HepG2 (cell line): ENCODE measurements around the gene PKMYT1. TPM values are rescaled to one million over a fixed set of nuclear protein-coding genes. Genes with fewer than 3 reads are reported as not detected.

Experiments used
- ARNT ChIP-seq: fragments of 450-650 bp; IDR thresholded peaks from 2 replicates; pipeline ENCODE4 v1.6.1; 2017
- HNF1B ChIP-seq: sonication (generic); formaldehyde crosslinking; IDR thresholded peaks from 2 replicates; pipeline ENCODE4 v1.5.1; 2020; ENCODE audit warnings: mild to moderate bottlenecking, moderate library complexity, missing genetic modification reagents
- KDM5B ChIP-seq: sonication (generic); formaldehyde crosslinking; IDR thresholded peaks from 2 replicates; pipeline ENCODE4 v1.4.0; 2020; ENCODE audit warnings: missing genetic modification reagents, mild to moderate bottlenecking, borderline replicate concordance
- MED8 ChIP-seq: sonication (generic); formaldehyde crosslinking; IDR thresholded peaks from 2 replicates; pipeline ENCODE4 v1.8.1; 2023; ENCODE audit warnings: mild to moderate bottlenecking, missing genetic modification reagents; ENCODE audit not compliant: insufficient replicate concordance
- NCOA1 ChIP-seq: sonication (generic); formaldehyde crosslinking; IDR thresholded peaks from 2 replicates; pipeline ENCODE4 v1.9.0; 2021; ENCODE audit warnings: missing genetic modification reagents
- RELA ChIP-seq: sonication (generic); formaldehyde crosslinking; IDR thresholded peaks from 2 replicates; pipeline ENCODE4 v1.4.0; 2020; ENCODE audit warnings: missing genetic modification reagents
- ZFP91 ChIP-seq: sonication (generic); formaldehyde crosslinking; IDR thresholded peaks from 2 replicates; pipeline ENCODE4 v1.9.0; 2022; ENCODE audit warnings: missing genetic modification reagents, mild to moderate bottlenecking, borderline replicate concordance
- ZNF10 ChIP-seq: sonication (generic); formaldehyde crosslinking; IDR thresholded peaks from 2 replicates; pipeline ENCODE4 v1.4.0; 2020; ENCODE audit warnings: mild to moderate bottlenecking, low read depth, missing genetic modification reagents, borderline replicate concordance
- ZNF264 ChIP-seq: sonication (generic); formaldehyde crosslinking; IDR thresholded peaks from 2 replicates; pipeline ENCODE4 v1.4.0; 2020; ENCODE audit warnings: missing genetic modification reagents
- ZNF275 ChIP-seq: sonication (generic); formaldehyde crosslinking; IDR thresholded peaks from 2 replicates; pipeline ENCODE4 v1.8.0; 2022; ENCODE audit warnings: missing genetic modification reagents, mild to moderate bottlenecking, inconsistent platforms, borderline replicate concordance
- ZNF276 ChIP-seq: sonication (generic); formaldehyde crosslinking; IDR thresholded peaks from 2 replicates; pipeline ENCODE4 v1.4.0; 2020; ENCODE audit warnings: mild to moderate bottlenecking, low read depth, missing genetic modification reagents
- ZNF296 ChIP-seq: sonication (generic); formaldehyde crosslinking; conservative IDR thresholded peaks from 2 replicates; pipeline ENCODE4 v1.5.0; 2020; ENCODE audit warnings: mild to moderate bottlenecking, missing genetic modification reagents
- ZNF503 ChIP-seq: sonication (generic); formaldehyde crosslinking; IDR thresholded peaks from 2 replicates; pipeline ENCODE4 v1.4.0; 2020; ENCODE audit warnings: missing genetic modification reagents
- ZNF510 ChIP-seq: sonication (generic); formaldehyde crosslinking; IDR thresholded peaks from 2 replicates; pipeline ENCODE4 v1.4.0; 2020; ENCODE audit warnings: low read depth, mild to moderate bottlenecking, missing genetic modification reagents
- ZNF547 ChIP-seq: sonication (generic); formaldehyde crosslinking; IDR thresholded peaks from 2 replicates; pipeline ENCODE4 v1.5.1; 2020; ENCODE audit warnings: mild to moderate bottlenecking, missing genetic modification reagents
- ZNF7 ChIP-seq: IDR thresholded peaks from 2 replicates; pipeline ENCODE4 v1.6.1; 2016; ENCODE audit warnings: missing biosample characterization, missing genetic modification reagents
- ZNF720 ChIP-seq: sonication (generic); formaldehyde crosslinking; IDR thresholded peaks from 2 replicates; pipeline ENCODE4 v1.4.0; 2020; ENCODE audit warnings: missing genetic modification reagents
- ZNF773 ChIP-seq: sonication (generic); formaldehyde crosslinking; IDR thresholded peaks from 2 replicates; pipeline ENCODE4 v1.4.0; 2020; ENCODE audit warnings: missing genetic modification reagents, borderline replicate concordance
- ZNF775 ChIP-seq: sonication (generic); formaldehyde crosslinking; IDR thresholded peaks from 2 replicates; pipeline ENCODE4 v1.4.0; 2020; ENCODE audit warnings: missing genetic modification reagents, mild to moderate bottlenecking, moderate library complexity, borderline replicate concordance
- polyA plus RNA-seq, 8 experiments: library from polyadenylated mRNA; depleted of rRNA in 3 of 8; stranded (reverse) in 7 of 8; unstranded in 1 of 8; fragments of >200 nt; fragmentation: Illumina TruSeq in 4 of 8; extraction: Trizol in 4 of 8; gene quantifications; 2 replicates each; pipeline versions ENCODE4 v1.2.1 to v1.2.3, GENCODE V29; 2011 to 2016; ENCODE audit warnings: low read depth in 4 of 8, missing spikeins in 1 of 8, mixed read lengths in 1 of 8; ENCODE audit not compliant: insufficient read depth in 1 of 8
- total RNA-seq, 5 experiments: library from RNA; depleted of rRNA; stranded (reverse); fragments of >200 nt; fragmentation: Illumina TruSeq; extraction: Trizol; gene quantifications; 2 replicates each; pipeline ENCODE4 v1.2.3, GENCODE V29; 2016; ENCODE audit warnings: low read depth in 1 of 5

Gene PKMYT1
- total and polyA plus RNA-seq, 2 of the 13 experiments (the other 11 are each of a cell fraction or from before 2014, with no cell fraction given): 7.0 to 27.8 TPM

GRCh38 chr16:3009568-3010390, 29.5 kb upstream of the PKMYT1 start (continued):
- TF ChIP-seq ZNF720 (CRISPR knock-in tag) (no peak), ZNF773 (no peak), MED8 (no peak), ZFP91 (CRISPR knock-in tag) (0 out of 2 replicates have a peak, but pooled peaks have one; percentile 16), ZNF775 (CRISPR knock-in tag) (no peak), ZNF275 (CRISPR knock-in tag) (no peak), NCOA1 (no peak), ZNF276 (0 out of 2 replicates have a peak, but pooled peaks have one; percentile 36), RELA (CRISPR knock-in tag) (no peak), ZNF296 (CRISPR knock-in tag) (0 out of 2 replicates have a peak, but pooled peaks have one; percentile 26), ZNF510 (CRISPR knock-in tag) (no peak), ZNF547 (CRISPR knock-in tag) (no peak), ZNF7 (no peak), HNF1B (CRISPR knock-in tag) (peak; percentile 48; the same call in 1 of the 2 replicates), KDM5B (CRISPR knock-in tag) (no peak), ZNF10 (CRISPR knock-in tag) (no peak), ZNF503 (no peak), ARNT (no peak), ZNF264 (CRISPR knock-in tag) (no peak)
